Fibroblast of pulmonary artery (primary cell): ENCODE results near the gene CDK14.

Source experiments
- DNase-seq: peaks from one replicate; pipeline ENCODE4 v3.0.0-alpha.2; 2010; ENCODE audit warnings: low read depth
- H3K4me3 ChIP-seq: replicated peaks from 2 replicates; pipeline ENCODE4 v1.5.1; 2011; ENCODE audit warnings: low read depth, mild to moderate bottlenecking, control low read depth, low read length, moderate library complexity
- CTCF ChIP-seq: IDR thresholded peaks from 2 replicates; pipeline ENCODE4 v1.5.1; 2011; ENCODE audit warnings: mild to moderate bottlenecking, control low read depth, low read length, inconsistent platforms; ENCODE audit errors: missing control alignments

CDK14 gene

GRCh38 chr7:91233212-91233611, 637.1 kb downstream of the CDK14 start:
- no peak overlapping the region for H3K4me3 ChIP-seq
- TF ChIP-seq CTCF = no peak
- DNase-seq = no peak

GRCh38 chr7:91235211-91235832, 639.2 kb downstream of the CDK14 start:
- no peak for TF ChIP-seq CTCF
- no peak for DNase-seq
- no peak overlapping the region for H3K4me3 ChIP-seq

GRCh38 chr7:91239171-91239604, 643.1 kb downstream of the CDK14 start:
- TF ChIP-seq CTCF = no peak
- peak; percentile 91 for DNase-seq
- no peak overlapping the region for H3K4me3 ChIP-seq

- TF ChIP-seq CTCF = no peak
- H3K4me3 ChIP-seq = no peak overlapping the region
- no peak for DNase-seq
Observed at GRCh38 chr7:91239772-91240171, 643.7 kb downstream of the CDK14 start.

GRCh38 chr7:91240376-91240941, 644.3 kb downstream of the CDK14 start:
- no peak for TF ChIP-seq CTCF
- H3K4me3 ChIP-seq = no peak overlapping the region
- peak; percentile 89 for DNase-seq

GRCh38 chr7:91242097-91242844, 646.1 kb downstream of the CDK14 start:
- peak; percentile 27 for DNase-seq
- H3K4me3 ChIP-seq = no peak overlapping the region
- no peak for TF ChIP-seq CTCF
